Astrocyte of the hippocampus (primary cell): ENCODE results near the gene NOPCHAP1.
"Not testable (repeated sequence)": the region's sequence is repeated elsewhere in the genome, so short reads cannot be mapped to it uniquely, and the experiment has no call there.

ENCODE experiments used
- DNase-seq: peaks from one replicate; pipeline ENCODE4 v3.0.0; 2011; ENCODE audit warnings: low read depth, low spot score

The NOPCHAP1 gene

DNA sequence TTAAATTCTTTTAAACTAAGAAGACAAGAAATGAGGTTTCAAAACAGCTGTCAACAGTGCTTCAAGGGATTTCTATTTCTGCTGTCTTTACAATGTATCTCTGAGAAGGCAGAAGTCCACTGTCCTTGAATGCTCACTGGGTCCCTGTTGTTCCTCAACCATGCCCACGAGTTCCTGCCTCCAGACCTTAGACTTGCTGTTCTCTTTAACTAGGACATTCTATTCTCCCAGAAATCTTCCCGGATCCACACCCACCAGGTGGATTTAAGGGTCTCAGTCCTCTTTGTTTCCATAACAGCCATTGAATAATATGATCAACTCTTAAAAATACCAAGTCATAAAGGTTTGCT, 21.3 kb upstream of the NOPCHAP1 start:
- DNase-seq: no peak

DNA sequence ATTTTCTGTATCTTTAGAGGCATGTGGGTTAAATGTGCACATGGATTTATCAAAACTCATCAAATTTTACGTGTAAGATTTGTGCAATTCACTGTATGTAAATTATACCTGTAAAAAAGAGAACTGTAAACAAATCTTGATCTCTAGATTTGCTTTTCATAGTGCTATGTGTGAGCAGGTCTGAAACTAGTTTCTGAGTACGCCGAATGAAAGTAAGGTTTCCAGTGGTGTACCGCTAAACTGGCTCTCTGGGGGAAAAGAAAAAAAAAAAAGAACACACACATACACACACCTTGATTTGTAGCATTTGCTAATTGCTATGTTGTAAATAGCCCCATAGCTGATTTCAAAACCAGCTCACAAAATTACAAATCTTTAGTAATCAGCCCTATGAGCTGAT, 19.4 kb upstream of the NOPCHAP1 start:
- no peak for DNase-seq

DNA sequence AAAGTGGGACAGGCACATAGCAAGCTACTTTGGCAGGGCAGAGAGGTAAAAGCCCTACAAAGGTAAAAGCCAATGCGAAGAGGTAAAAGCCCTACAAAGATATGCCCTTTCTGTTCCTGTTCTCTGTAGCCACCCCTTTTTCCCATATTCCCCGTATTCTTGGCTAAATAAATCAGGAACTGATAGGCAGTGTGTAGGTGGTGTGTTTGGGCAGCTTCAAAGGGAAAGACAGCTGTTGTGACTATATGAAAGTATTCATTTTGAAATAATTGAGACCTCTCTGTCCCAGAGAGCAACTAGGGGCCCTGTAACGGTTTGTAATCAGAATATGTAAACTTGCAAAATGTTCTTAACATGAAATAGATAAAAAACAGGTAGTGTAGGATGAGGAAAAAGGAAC, 16.8 kb upstream of the NOPCHAP1 start:
- no peak for DNase-seq

DNA sequence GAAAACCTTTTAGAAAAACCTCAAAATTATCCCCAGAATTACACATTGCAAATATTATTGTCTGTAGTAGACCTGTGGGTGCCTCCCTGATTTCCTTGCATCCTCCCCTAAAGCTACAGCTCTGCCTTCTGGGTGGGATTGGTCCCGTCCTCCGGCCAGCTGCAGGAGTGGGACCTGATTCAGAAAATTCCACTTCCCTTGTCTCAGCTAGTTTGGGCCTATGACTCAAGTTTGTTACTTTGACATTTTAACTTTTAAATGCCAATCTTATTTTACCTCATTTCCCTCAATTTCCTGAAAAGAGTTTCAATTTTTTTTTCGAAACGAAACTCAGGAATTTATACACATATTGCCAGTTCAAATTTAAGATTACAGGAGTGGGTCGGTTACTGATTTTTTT, 14.8 kb upstream of the NOPCHAP1 start:
- DNase-seq: no peak

DNA sequence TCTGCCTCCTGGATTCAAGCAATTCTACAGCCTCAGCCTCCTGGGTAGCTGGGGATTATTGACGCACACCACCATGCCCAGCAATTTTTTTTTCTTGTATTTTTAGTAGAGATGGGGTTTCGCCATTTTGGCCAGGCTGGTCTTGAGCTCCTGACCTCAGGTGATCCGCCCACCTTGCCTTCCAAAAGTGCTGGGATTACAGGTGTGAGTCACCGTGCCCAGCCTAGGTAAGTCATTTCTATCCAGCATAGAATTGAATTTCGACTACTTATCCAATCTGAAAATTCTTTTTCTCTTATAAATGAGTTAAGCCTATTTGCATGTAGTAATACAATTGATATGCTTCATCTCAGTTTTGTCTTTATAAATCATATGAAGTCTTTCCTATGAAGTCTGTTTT, 12.9 kb upstream of the NOPCHAP1 start:
- no peak for DNase-seq

DNA sequence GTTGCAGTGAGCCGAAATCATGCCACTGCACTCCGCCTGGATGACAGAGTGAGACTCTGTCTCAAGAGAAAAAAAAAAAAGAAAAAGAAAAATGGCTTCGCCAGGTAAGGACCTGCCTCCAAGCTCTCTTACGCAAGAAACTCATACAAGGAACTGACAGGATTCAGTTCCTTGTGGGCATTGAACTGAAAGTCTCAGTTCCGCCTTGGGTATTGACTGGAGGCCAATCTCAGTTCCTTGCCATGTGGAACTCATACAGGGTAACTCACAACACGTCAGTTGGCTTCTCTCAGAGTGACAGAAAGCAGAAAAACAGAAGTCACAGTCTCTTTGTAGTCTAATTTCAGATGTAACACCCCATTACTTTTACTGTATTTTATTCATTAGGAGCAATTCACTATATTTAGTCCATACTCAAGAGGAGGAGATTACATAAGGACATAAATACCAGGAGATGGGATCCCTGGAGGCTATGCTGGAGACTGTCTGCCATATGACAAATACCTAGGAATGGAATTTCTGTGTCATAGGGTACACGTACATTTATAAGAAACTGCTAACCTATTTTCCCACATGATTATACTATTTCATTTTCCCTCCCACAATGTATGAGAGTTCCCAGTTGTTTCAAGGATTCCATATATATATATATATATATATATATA, 11.4 kb upstream of the NOPCHAP1 start:
- no peak for DNase-seq

DNA sequence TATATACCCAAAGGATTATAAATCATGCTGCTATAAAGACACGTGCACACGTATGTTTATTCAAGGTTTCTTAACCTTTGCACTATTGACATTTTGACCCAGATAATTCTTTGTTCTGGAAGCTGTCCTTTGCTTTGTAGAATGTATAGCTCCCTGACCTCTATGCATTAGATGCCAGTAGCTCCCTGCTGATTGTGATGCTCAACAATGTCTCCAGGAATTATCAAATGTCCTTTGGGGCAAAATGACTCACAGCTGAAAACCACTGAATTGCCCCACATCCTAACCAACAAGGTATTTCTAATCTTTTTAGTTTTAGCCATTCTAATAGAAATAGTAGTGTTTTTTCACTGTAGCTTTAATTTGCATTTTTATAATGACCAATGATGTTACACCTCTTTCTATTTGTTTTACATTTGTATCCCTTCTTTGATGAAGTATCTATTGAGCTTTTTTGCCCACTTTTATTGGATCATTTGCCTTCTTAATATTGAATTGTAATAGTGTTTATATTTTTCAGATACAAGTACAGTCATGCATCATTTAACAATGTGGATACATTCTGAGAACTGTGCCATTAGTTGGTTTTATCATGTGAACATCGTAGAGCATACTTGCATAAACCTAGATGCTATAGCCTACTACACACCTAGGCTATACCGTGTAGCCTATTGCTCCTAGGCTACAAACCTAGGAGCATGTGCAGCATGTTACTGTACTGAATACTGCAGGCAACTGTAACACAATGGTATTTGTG, 10.4 kb upstream of the NOPCHAP1 start:
- peak; percentile 16 for DNase-seq

DNA sequence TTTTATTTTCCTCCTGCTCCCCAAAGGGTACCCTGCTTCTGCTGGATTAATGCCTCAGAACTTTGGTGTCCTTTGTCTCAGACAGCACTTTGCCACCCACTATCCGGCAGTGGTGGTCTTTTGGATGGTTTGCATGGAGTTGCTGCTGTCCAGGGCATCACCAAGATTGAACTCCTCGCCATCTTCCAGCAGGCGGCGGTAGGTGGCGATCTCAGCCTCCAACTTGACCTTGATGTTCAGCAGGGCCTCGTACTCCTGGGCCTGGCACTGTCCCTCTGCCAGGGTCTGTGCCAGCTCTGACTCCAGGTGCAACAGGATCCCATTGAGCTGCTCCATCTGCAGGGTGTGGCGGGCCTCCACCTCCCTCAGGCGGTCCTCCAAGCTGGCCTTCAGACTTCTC, 9.4 kb upstream of the NOPCHAP1 start:
- DNase-seq: no peak

DNA sequence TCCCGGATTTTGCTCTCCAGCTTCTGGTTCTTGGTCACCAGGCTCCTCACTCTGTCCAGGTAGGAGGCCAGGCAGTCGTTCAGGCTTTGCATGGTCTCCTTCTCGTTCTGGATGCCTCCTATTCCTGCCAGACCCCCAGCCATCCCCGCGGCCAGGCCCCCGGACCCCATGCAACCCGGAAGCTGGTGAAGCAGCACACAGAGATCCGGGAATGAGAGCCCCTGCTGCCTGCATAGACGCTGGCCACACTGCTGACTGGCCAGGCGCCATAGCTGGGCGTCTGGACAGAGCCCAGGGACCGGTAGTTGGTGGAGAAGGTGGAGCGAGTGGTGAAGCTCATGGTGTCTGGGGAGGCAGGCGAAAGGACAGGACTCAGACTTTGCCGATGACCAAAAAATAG, 8.4 kb upstream of the NOPCHAP1 start:
- not testable (repeated sequence) for DNase-seq

DNA sequence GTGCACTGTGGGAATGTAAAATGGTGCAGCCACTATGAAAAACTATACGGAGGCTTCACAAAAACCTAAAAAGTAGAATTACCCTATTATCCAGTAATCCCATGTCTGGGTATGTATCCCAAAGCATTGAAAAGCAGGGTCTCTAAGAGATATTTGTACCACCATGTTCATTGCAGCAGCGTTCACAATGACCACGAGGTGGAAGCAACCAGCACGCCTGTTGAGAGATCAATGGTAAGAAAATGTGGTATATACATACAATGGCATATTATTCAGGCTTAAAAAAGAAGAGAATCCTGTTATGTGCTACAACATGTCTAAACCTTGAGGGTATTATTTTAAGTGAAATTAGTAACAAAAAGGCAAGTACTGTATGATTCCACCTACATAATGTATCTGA, 910 bp upstream of the NOPCHAP1 start:
- no peak for DNase-seq

DNA sequence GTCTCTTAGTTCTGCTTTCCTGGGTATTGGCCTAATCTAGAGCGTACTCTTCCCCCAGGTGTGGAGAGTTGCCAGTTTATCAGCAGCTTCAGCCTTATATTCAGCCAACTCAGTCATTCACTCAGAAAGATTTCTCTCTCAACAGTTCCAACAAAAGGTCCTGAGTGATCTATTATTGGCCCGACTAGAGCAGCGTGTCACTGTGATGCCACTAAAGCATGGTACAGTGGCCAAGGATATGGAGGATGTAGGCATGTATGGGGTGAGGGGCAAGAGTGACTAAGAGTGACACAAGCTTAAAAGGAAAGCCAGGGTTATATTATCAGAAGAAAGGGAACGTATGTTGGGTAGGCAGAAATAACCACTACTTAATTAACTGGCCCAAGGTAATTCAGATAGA, 4.8 kb downstream of the NOPCHAP1 start:
- no peak for DNase-seq

DNA sequence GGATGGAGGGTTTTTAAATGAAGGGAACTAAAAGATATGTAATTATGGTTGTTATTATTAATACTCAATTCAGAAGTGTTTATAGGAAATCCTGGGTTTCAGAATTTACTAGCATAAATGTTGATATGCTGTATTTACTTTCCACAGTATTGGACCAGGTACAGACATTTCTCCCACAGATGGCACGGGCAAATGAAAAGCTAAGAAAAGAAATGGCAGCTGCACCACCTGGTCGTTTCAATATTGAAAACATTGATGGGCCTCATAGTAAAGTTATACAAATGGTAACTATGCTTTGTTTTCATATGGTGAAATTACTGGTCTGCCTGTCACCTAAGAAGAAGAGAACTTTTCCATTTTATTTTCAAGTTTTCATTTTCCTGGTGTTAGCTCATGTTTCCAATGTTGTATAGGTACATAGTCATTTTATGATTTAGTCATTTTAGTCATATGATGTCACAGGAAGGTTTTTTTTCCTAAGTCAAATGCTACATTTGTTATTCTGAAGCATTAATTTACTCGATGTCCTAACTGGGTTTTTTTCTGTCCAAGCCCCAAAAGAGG, 5.5 kb downstream of the NOPCHAP1 start:
- no peak for DNase-seq

DNA sequence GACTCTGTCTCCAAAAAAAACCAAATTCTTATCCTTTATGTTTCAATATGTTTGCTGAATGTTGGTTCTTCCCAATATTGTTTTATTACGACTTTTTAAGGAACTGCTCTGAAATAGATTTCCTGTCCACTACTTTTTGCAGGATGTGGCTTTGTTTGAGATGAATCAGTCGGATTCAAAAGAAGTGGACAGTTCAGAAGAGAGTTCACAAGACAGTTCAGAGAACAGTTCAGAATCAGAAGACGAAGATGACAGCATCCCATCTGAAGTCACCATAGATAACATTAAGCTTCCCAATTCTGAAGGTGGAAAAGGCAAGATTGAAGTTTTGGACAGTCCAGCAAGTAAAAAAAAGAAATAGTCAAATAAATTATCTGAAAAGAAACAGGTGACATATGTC, 8.2 kb downstream of the NOPCHAP1 start:
- no peak for DNase-seq

DNA sequence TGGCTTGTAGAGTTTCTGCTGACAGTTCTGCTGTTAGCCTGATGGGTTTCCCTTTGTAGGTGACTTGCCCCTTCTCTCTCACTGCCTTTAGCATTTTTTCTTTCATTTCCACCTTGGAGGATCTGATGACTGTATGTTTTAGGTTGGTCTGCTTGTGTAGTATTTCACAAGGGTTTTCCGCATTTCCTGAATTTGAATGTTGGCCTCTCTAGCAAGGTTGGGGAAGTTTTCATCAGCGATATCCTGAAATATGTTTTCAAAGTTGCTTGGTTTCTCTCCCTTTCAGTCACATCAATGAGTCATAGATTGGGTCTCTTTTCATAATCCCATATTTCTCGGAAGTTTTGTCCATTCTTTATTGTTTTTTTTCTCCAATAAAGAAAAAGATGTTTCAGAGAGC, 11.4 kb downstream of the NOPCHAP1 start:
- DNase-seq: no peak

DNA sequence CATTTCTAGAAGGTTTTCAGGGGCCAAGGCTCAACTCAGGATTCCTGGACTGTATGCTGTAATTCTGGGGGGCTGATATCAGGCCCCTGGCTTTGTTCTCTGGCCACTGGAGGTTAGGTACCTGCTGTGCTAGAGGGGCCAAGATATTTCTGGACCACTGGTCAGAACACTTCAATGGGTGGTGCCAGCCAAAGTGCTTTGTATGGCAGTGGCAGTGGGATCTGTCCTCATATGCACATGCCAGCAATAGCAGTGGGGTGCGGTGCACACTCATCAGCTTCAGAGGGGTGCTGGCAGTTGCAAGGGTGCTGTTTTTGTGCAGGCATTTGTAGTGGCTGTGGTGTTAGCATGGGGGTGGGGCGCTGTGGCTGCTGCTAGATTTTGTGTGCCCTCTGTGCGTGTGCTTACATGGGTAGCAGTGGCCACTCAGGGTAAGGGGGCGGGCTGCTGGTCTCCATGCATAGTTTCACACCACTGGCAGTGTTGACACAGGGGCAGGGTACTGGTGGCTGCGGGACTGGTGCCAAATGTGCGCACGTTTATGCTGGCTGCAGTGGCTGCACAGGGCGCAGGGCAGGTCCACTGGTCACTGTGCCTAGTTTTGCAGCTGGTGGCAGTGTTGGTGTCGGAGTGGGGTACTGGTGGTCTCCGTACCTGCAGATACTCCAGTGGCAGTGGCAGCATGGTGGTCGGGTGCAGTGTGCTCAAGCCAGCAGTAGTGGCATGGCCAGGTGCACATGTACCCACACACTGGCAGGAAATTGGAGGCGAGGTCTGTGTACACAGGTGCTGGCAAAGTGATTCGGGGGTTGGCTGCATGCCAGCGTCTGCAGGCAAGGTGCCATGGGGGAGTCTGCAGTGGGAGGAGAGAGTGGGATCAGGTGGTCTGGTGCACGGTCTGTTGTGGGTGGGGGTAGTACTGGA, 12.6 kb downstream of the NOPCHAP1 start:
- no peak for DNase-seq

DNA sequence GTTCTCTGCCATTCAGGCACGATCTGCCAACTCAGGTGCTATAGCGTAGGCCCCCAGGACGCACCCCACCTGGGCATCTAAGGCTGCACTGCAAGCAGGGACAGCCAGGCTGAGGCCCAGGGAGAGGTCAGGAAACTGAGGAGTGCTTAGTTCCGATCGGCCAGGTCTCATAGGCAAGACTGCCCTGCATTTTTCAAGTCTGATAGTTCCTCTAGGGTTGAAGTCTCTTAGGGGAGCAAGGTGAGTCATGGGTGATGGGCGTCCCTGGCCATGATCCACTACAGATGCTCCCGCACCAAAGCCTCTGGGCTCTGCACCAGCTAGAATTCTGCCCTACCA, 13.2 kb downstream of the NOPCHAP1 start:
- no peak for DNase-seq

DNA sequence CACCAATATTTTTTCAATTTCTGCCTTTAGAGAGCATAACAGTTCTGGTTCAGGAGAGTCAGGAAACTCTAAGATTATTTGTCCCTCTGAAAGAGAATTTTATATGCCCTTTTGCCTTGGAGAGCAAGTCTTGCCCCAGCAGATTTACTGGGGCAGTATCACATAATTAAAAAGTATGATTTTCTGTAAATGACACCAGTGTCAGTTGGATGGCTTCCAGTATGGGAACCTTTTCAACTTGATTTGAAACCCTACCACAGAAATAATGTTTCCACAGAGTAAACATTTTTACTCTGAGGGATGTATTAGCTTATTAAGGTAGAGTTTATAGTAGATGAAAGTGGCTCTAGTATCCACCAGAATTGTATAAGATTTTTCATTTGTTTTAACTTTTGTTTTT, 15.4 kb downstream of the NOPCHAP1 start:
- no peak for DNase-seq

DNA sequence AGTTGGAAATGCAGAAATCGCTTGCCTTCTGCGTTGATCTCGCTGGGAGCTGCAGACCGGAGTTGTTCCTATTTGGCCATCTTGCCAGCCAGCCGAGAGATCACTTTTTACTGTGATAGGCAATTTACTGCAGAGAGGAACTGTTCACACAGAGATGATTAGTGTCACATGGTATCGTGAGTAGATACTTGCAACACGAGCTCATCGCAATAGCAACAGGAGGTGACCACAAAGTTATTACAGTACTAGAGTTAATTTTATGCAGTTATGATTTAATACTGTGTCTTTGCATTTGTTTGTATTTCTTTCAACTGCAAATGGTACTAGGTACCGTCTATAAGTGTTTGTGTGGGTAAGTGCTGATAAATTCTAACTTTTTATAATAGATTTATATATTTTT, 27.8 kb downstream of the NOPCHAP1 start:
- peak; percentile 39 for DNase-seq

DNA sequence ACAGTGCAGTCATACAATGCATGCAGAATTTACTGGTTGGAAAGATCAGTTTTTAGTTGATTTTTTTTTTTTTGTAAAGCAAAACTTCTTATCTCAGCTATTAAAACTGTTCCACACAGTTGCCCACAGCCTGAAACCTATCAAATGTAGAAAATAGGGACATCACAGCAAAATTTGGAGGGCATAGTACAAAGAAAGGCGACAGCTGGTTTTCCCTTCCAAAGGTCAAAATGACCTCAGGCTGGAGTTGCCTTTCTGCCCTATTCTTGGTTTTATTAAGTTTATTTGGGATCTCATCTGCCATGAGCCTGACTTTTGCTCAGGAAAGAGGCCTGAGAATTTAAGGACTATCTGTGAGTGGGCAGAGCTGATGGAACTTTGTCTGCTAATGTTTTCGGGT, 28.5 kb downstream of the NOPCHAP1 start:
- no peak for DNase-seq

DNA sequence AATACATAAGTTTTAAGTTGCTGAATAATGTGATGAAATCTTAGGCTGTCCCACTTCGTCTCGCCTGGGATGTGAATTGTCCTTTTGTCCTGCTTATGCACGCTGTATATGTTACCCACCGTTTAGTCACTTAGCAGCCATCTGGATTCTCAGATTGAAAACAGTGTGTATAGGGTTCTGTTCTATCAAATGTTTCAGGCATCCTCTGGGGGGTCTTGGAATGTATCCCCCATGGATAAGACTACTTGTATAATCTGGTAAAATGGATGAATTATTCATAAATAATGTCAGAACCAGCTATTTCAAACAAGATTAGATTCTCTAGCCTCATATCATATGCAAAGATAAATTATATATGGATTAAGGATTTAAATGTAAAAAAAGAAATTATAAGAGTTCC, 29.4 kb downstream of the NOPCHAP1 start:
- no peak for DNase-seq

DNA sequence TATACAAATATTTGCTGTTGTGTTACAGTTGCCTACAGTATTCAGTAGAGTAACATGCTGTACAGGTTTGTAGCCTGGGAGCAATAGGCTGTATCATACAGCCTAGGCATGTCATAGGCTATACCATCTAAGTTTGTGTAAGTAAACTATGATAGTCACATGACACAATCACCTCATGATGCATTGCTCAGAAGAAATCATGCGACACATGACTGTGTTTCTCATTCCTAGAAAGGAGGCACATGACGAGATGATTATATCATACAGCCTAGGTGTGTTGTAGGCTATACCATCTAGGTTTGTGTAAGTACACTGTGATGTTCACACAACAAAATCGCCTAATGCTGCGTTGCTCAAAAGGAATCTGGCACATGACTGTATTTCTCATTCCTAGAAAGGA, 31.9 kb downstream of the NOPCHAP1 start:
- no peak for DNase-seq

DNA sequence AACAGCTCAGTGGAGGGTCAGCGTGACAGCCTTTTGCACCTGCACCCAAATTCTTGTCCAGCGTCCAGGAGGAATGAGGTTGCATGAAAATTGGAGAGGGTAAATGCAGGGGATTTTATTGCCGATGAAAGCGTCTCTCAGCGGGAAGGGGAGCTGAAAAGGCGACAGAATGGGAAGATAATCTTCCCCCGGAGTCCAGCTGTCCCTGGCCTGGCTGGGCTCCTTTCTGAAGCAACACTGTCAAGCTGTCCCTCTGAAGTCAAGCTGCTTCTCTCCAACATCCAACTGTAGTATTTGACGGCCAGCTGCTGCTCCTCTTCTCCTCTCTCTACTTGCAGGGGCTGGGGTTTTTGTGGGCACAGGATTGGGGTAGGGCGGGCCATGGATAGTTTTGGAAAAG, 32.7 kb downstream of the NOPCHAP1 start:
- no peak for DNase-seq
